Activated CD4-positive, CD25-positive, alpha-beta regulatory T cell (primary cell): ENCODE measurements around the gene SEMA4A.
"Not testable (repeated sequence)": the region's sequence is repeated elsewhere in the genome, so short reads cannot be mapped to it uniquely, and the experiment has no call there.

Experiments used
- DNase-seq, 4 experiments: peaks; one replicate each; lab custom pipeline; 2025; lab: John Stamatoyannopoulos, UW

The SEMA4A gene

DNA sequence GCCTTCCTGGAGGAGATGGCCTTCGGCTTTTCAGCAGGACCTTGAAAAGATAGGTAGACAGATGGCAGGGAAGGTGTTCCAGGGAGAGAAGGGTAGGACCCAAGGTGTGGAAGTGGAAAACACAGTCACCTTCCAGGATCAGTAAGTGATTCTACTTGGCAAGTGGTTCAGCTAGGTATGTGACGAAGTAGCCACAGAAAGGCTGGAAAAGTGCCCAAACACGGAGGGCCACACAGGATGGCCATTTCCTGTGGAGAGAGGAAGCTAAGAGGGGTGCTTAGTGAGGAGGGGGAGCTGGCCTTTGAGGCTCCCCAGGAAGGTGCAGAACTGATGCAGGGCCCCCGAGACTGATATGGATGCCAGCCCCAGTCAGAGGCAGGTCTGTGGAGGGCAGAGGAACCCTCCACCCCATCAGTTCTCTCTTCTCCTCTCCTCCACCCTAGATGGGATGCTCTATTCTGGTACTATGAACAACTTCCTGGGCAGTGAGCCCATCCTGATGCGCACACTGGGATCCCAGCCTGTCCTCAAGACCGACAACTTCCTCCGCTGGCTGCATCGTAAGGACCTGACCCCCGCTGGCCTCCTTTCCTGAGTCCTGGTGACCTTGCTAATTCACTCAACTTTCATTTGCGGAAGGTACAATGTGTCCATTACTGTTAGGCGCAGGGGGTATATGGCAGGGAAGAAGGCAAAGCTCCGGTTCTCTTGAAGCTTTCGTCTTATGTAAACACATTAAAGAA is 6.8 kb downstream of the SEMA4A start:
- DNase-seq, result no peak

DNA sequence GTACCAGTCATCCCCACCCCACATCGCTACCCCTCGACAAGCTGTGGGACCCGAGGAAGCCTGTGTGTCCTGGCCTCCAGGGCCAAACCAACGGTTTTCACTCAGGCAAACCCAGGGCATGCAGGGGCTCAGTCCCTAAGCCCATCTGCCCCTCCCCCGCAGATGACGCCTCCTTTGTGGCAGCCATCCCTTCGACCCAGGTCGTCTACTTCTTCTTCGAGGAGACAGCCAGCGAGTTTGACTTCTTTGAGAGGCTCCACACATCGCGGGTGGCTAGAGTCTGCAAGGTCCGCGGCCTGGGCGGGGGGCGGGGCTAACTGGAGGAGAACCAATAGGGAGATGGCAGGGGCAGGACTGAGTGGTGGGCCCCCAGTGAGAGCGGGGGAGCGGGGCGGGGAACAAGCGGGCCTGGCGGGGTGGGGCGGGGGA is 7.4 kb downstream of the SEMA4A start:
- DNase-seq, result peak in 3 of 4 experiments; percentile 45 to 71 (median 60)

DNA sequence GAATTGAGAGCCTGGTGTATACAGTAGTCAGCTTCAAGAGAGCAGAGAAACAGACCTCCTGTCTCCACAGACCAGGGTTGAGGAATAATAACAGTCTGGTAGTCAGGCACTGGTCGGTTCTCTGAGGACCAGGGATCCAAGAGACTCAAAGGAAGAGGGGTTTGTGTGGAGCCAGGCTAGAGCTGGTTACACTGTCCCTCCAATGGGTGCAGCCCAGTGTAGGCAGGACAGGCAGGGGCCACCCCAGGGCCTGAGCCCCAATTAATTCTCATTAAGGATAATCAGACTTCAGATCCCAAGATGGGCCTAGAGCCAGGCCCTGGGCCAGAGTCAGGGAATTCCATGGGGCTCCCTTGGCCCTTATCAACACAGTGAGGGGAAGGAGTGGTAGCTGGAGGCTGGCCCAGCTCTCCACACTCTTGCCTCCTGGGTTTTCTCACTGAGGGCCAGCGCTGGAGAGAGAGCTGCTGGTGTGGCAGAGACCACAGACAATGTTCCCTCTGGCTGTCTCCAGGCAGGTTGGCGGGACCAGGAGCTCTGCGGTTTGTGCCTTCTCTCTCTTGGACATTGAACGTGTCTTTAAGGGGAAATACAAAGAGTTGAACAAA is 9.1 kb downstream of the SEMA4A start:
- no peak for DNase-seq

DNA sequence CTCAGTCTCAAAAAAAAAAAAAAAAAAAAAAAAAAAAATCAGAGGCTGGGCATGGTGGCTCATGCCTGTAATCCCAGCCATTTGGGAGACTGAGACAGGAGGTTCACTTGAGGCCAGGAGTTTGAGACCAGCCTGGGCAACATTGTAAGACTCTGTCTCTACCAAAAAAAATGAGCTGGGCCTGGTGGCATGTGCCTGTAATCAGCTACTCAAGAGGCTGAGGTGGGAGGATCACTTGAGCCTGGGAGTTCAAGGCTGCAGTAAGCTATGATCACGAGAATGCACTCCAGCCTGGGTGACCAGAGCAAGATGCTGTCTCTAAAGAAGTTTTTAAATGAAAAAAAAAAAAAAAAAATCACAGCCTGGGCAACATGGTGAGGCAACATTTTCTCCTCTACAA is 10.3 kb downstream of the SEMA4A start:
- DNase-seq, result no peak

DNA sequence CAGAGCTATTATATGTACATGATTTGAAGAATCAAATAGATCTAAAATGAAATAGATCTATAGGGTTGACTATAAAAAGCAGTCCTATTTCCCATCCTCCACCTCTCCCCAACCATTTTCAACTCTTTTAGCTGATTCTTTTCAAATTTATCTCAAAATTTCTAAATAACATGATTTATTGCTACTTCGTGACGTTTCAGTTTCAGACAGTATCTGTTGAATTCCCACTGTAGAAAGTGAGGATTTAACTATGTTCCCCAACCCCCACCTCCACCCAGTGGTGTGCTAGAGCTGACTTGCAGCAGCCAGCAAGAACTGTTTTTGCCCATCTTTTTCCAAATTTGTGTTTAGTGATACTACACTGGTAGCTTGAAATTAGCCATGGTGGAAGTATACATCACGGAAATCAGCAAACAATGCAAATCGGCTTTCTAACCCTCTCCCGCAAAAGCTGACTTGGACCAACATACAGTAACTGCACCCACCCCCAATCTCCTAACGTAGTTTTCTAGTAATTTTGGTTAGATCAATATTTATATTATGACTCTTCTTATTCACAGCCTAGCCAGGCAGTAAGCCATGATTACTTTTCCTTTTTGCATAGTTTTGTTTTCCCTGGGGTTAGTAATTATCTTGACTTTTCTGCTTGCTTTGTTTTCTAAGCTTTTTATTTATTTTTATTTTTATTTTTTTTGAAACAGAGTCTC is 10.9 kb downstream of the SEMA4A start:
- DNase-seq, result no peak

DNA sequence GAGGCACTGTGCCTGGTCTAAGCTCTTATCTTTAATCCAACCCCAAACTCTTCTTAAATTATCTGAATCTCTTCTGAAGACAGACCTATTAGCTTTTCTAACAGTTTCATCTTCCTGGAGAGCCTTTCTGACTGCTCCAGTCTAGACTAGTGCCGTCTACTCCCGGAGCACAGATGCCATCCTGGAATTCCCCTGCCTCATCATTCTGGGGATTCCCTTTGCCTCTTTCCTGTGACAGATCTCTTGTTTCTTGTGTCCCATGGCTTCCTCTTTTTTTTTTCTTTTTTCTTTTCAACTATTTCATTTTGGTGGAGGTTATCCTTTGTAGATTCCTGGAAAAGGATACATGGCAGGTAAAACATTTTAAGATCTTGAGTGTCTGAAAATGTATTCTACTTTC is 11.7 kb downstream of the SEMA4A start:
- DNase-seq, result no peak

DNA sequence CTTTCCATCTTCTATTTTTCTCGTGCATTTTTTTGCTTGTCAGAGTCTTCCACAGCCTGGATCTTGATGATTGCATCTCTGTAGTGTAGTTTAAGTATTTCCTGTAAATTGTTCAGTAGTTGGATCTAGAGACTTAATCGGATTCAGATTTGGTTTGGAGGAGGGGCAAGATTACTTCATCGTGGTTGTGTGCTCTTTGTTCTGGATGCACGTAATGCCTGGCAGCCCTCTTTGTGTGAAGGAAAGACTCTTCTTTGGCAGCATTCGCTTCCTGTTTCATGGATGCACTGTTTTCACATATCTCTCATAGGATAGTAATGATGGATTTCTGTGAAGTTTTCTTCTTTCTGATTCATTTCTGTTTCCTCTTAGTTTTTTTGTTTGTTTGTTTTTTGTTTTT is 14.2 kb downstream of the SEMA4A start:
- DNase-seq, result no peak

DNA sequence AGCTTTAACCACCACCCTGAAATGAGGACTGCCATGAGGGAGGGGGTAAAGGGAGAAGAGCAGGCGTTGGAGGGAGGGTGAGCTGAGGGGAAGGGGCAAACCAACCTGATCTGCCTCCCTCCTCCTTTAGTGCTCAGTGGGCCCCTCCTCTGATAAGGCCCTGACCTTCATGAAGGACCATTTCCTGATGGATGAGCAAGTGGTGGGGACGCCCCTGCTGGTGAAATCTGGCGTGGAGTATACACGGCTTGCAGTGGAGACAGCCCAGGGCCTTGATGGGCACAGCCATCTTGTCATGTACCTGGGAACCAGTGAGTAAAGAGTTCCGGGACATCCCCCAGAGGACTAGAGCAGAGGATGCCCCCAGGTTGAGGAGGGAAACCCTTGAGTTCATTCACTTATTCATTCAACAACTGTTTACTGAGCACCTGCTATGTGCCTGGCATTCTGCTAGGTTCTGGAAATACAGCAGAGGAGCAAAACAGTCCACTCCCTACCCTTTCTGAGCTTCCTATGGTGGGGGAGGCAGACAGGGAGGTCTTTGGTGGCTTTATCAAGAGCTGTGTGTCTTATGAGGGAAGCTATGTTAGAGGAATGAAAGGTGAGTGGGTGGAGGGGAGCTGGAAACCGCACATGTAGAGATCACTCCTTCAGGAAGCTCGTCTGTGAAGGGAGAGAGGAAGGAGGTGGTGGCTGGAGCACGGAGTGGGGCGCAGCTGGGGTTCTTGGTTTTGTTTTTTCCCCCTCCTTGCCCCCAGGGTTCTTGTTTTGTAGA is 19.5 kb downstream of the SEMA4A start:
- no peak for DNase-seq

DNA sequence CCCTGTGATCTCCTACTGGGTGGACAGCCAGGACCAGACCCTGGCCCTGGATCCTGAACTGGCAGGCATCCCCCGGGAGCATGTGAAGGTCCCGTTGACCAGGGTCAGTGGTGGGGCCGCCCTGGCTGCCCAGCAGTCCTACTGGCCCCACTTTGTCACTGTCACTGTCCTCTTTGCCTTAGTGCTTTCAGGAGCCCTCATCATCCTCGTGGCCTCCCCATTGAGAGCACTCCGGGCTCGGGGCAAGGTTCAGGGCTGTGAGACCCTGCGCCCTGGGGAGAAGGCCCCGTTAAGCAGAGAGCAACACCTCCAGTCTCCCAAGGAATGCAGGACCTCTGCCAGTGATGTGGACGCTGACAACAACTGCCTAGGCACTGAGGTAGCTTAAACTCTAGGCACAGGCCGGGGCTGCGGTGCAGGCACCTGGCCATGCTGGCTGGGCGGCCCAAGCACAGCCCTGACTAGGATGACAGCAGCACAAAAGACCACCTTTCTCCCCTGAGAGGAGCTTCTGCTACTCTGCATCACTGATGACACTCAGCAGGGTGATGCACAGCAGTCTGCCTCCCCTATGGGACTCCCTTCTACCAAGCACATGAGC is 23.3 kb downstream of the SEMA4A start:
- DNase-seq, result no peak

DNA sequence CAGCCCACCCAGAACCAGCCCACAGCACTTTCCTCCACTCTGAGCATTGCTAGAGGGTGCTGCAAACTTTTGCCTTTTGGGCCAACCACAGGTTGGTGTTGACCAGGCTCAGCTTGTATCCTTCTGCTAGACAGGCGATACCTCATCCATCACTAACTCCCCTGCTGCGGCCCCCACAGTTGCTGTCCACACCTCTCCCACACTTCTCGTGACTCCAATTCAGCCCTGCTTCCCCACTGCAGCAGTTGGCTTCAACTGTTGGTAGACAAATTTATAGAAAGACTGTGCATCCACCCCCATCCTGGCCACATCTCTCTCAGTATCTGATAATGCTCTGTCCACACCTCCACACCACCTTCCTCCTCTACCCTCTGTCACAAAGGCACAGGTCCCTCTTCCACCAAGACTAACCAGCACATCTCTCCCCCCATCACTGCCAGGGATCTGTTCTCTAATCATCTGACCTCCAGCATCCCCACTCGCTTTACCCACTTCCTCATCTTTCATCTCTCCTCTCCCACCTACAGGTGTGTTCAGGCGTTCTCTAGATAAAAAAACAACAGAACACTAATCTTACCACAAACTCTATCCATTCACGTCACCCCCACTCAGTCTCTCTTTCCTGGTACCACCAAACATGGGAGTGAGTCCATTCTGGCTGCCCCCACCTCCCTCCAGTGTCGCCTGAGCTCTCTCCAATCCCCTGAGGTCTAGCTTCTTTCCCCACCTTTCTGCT is 24.7 kb downstream of the SEMA4A start:
- no peak for DNase-seq

DNA sequence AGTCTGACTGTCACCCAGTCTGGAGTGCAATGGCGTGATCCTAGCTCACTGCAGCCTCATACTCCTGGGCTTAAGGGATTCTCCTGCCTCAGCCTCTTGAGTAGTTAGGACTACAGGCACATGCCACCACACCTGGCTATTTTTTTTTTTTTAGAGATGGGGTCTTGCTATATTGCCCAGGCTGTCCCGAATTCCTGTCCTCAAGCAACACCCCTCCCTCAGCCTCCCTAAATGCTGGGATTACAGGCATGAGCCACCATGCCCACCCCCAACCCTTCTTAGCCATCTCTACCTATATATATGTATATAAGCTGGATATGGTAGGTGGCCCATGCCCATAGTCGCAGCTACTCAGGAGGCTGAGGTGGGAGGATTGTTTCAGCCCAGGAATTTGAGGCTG is 27.1 kb downstream of the SEMA4A start:
- no peak for DNase-seq

DNA sequence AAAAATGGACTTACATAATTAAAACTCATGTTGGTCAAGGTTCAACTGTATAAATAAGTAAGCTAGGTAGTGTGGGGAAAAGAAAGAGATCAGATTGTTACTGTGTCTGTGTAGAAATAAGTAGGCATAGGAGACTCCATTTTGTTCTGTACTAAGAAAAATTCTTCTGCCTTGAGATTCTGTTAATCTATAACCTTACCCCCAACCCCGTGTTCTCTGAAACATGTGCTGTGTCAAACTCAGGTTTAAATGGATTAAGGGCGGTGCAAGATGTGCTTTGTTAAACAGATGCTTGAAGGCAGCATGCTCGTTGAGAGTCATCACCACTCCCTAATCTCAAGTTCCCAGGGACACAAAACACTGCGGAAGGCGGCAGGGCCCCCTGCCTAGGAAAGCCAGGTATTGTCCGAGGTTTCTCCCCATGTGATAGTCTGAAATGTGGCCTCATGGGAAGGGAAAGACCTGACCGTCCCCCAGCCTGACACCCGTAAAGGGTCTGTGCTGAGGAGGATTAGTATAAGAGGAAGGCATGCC is 28.1 kb downstream of the SEMA4A start:
- DNase-seq, result not testable (repeated sequence)

DNA sequence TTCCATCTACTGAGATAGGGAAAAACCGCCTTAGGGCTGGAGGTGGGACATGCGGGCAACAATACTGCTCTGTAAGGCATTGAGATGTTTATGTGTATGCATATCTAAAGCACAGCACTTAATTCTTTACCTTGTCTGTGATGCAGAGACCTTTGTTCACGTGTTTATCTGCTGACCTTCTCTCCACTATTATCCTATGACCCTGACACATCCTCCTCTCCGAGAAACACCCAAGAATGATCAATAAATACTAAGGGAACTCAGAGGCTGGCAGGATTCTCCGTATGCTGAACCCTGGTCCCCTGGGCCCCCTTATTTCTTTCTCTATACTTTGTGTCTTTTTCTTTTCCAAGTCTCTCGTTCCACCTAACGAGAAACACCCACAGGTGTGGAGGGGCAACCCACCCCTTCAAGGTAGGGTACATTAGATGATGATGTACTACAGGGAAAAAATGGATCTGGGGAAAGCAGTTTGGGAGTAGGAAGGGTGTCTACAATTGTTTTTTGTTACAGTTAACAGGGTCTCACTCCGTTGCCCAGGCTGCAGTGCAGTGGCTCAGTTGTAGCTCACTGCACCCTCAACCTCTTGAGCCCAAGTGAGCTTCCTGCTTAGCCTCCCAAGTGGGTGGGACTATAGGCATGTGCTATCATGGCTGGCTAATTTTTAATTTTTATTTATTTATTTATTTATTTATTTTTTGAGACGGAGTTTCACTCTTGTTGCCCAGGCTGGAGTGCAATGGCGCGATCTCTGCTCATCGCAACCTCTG is 28.8 kb downstream of the SEMA4A start:
- not testable (repeated sequence) for DNase-seq

DNA sequence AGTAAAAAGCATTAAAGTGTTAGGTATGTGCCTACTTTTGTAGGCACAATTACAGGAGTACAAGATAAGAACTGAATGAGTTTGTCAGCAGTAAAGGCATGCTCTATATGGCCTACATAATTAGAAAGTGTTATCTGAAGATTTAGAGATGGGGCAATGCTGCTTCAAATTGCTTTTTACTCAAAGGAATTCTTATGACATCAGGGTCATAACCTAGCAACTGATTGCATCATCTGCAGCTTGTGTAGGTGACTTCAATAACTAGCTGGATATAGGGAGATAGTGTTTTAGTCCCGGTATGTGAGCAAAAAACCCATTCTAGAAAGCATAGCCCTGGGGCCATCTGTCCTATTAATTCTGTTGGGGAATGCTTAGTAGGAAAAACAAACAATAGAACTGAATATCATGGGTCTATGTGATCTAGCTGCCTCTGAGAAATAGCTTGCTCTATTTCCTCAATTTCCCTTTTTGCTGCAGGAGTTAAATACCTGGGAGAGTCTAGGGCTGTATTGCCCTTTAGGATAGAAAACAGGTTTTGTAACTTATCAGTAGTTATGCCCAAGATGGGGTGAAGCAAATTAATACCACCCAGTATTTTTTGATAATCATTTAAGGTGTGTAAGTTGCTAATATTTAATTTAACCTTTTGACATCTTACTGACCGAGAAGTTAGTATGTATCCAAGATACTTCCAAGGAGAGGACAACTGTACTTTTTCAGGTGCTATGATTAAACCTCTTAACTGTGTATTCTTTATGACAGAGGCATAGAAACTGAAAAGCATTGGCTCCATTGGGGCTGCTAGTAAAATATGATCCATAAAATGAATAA is 33.2 kb downstream of the SEMA4A start:
- DNase-seq, result not testable (repeated sequence)

DNA sequence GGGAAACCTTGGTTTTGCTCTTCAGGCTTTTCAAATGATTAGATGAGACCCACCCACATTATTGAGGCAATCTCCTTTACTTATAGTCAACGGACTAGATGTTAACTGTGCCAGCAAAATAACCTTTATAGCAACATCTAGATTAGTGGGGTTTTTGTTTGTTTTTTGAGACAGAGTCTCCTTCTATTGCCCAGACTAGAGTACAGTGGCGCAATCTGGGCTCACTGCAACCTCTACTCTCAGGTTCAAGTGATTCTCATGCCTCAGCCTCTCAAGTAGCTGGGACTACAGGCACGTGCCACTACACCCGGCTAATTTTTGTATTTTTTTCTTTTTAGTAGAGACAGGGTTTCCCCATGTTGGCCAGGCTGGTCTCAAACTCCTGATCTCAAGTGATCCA is 36.9 kb downstream of the SEMA4A start:
- not testable (repeated sequence) for DNase-seq

DNA sequence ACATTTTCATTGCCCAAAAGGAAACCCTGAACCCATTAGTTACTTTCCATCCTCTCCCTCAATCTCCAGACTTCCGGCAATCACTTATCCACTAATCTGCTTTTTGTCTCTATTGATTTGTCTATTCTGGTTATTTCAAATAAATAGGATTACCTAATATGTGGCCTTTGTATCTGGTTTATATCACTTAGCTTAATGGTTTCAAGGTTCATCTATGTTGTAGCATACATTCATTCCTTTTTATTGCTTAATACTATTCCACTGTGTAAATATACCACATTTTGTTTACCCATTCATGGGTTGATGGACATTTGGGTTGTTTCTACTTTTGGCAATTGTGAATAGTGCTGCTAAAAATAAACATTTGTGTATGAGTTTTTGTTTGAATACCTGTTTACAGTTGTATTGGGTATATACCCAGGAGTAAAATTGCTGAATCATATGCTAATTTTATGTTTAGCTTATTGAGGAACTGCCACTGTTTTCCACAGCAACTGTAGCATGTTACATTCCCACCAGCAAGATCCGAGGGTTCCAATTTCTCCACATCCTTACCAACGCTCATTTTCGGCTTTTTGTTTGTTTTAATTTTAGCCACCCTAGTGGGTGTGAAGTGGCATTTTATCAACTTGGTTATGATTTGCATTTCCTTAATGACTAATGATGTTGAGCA is 38.0 kb downstream of the SEMA4A start:
- no peak for DNase-seq

DNA sequence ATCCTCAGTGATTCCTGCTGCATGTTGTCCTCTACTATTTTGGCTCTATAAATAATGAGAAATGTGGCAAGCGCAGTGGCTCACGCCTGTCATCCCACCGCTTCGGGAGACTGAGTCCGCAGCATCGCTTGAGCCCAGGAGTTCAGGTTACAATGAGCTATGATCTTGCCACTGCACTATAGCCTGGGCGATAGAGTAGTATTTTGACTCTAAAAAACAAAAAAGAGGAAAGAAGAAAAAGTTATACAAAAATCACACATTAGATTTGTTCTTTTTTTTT is 39.8 kb downstream of the SEMA4A start:
- DNase-seq, result no peak

DNA sequence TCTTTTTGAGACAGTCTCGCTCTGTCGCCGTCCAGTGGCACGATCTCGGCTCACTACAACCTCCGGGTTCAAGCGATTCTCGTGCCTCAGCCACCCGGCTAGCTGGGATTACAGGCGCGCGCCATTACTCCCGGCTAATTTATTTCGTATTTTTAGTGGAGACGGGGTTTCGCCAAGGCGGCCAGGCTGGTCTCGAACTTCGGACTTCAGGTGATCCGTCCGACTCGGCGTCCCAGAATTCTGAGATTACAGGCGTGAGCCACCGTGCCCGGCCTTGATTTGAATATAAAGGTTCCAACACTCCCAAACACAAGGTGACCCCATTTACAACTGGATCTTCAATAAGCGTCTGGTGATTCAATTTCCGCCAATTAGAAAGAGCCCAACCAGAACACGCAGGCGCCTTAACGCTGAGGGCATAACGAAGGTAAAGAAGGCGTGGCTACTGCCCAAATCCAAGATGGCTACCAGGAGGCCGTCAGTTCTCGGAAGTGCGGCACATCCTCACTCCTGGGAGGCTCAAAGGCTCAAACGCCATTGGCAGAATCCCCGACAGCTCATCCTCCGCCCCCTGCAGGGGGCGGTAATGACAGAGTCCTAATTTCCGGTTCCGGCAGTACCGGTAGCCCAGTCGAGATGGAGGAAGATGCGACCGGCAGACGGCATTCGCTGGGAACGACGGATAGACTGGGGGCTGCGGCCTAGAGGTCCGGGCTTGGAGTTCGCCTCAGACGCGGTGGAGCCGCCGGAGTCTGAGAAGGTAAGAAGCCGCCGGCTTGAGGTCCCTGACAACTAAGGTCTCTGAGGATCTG is 40.3 kb downstream of the SEMA4A start, which contains the start of gene SLC25A44:
Gene SLC25A44, plus strand, starts transcription at position 617 of the 812 bp plus-strand sequence. CDS start 5,744 bp downstream, outside the sequence.
- DNase-seq, result peak; percentile 84 to 94 (median 92)
